Measurements from ENCODE around the gene LUZP1.

Gene LUZP1

GRCh38 chr1:23167353-23168078, 1.1 kb downstream of the LUZP1 start:
- peak; percentile 74 for DNase-seq
- in situ Hi-C loops (cut with HindIII; ENCODE audit: low pct_ligation_motif_present, low pct_unique_long_range_greater_than_20kb, low sequenced_read_pairs), result no loop called here

- in situ Hi-C loops (cut with HindIII; ENCODE audit: low pct_ligation_motif_present, low pct_unique_long_range_greater_than_20kb, low sequenced_read_pairs), result no loop called here
- no peak for DNase-seq
Observed at GRCh38 chr1:23166854-23167253, 1.8 kb downstream of the LUZP1 start.

GRCh38 chr1:23163395-23163794, 5.3 kb downstream of the LUZP1 start:
- DNase-seq, result no peak
- in situ Hi-C loops (cut with HindIII; ENCODE audit: low pct_ligation_motif_present, low pct_unique_long_range_greater_than_20kb, low sequenced_read_pairs), result no loop called here

- in situ Hi-C loops (cut with HindIII; ENCODE audit: low pct_ligation_motif_present, low pct_unique_long_range_greater_than_20kb, low sequenced_read_pairs), result no loop called here
Observed at GRCh38 chr1:23159963-23160877, 8.4 kb downstream of the LUZP1 start.

GRCh38 chr1:23156940-23157339, 11.7 kb downstream of the LUZP1 start:
- DNase-seq, result no peak
- in situ Hi-C loops (cut with HindIII; ENCODE audit: low pct_ligation_motif_present, low pct_unique_long_range_greater_than_20kb, low sequenced_read_pairs), result no loop called here

More at GRCh38 chr1:23159963-23160877, 8.4 kb downstream of the LUZP1 start:
- no peak for DNase-seq

- in situ Hi-C loops (cut with HindIII; ENCODE audit: low pct_ligation_motif_present, low pct_unique_long_range_greater_than_20kb, low sequenced_read_pairs), result no loop called here
- no peak for DNase-seq
Observed at GRCh38 chr1:23152966-23153684, 15.5 kb downstream of the LUZP1 start.

- no peak for DNase-seq
- in situ Hi-C loops (cut with HindIII; ENCODE audit: low pct_ligation_motif_present, low pct_unique_long_range_greater_than_20kb, low sequenced_read_pairs), result no loop called here
Observed at GRCh38 chr1:23150742-23151141, 17.9 kb downstream of the LUZP1 start.

- in situ Hi-C loops (cut with HindIII; ENCODE audit: low pct_ligation_motif_present, low pct_unique_long_range_greater_than_20kb, low sequenced_read_pairs), result no loop called here
- DNase-seq, result no peak
Observed at GRCh38 chr1:23150125-23150524, 18.5 kb downstream of the LUZP1 start.

- in situ Hi-C loops (cut with HindIII; ENCODE audit: low pct_ligation_motif_present, low pct_unique_long_range_greater_than_20kb, low sequenced_read_pairs), result no loop called here
- DNase-seq, result peak; percentile 45
Observed at GRCh38 chr1:23149114-23149513, 19.5 kb downstream of the LUZP1 start.

GRCh38 chr1:23148084-23148483, 20.6 kb downstream of the LUZP1 start:
- DNase-seq, result no peak
- in situ Hi-C loops (cut with HindIII; ENCODE audit: low pct_ligation_motif_present, low pct_unique_long_range_greater_than_20kb, low sequenced_read_pairs), result no loop called here

GRCh38 chr1:23140940-23141596, 27.6 kb downstream of the LUZP1 start:
- in situ Hi-C loops (cut with HindIII; ENCODE audit: low pct_ligation_motif_present, low pct_unique_long_range_greater_than_20kb, low sequenced_read_pairs), result no loop called here
- no peak for DNase-seq

- in situ Hi-C loops (cut with HindIII; ENCODE audit: low pct_ligation_motif_present, low pct_unique_long_range_greater_than_20kb, low sequenced_read_pairs), result no loop called here
- DNase-seq, result no peak
Observed at GRCh38 chr1:23135268-23135667, 33.4 kb downstream of the LUZP1 start.

- in situ Hi-C loops (cut with HindIII; ENCODE audit: low pct_ligation_motif_present, low pct_unique_long_range_greater_than_20kb, low sequenced_read_pairs), result no loop called here
- no peak for DNase-seq
Observed at GRCh38 chr1:23134055-23134454, 34.6 kb downstream of the LUZP1 start.

- in situ Hi-C loops (cut with HindIII; ENCODE audit: low pct_ligation_motif_present, low pct_unique_long_range_greater_than_20kb, low sequenced_read_pairs), result no loop called here
- DNase-seq, result no peak
Observed at GRCh38 chr1:23133587-23133986, 35.1 kb downstream of the LUZP1 start.

GRCh38 chr1:23132033-23132432, 36.6 kb downstream of the LUZP1 start:
- no peak for DNase-seq
- in situ Hi-C loops (cut with HindIII; ENCODE audit: low pct_ligation_motif_present, low pct_unique_long_range_greater_than_20kb, low sequenced_read_pairs), result no loop called here

- no peak for DNase-seq
- in situ Hi-C loops (cut with HindIII; ENCODE audit: low pct_ligation_motif_present, low pct_unique_long_range_greater_than_20kb, low sequenced_read_pairs), result no loop called here
Observed at GRCh38 chr1:23129846-23130245, 38.8 kb downstream of the LUZP1 start.

- in situ Hi-C loops (cut with HindIII; ENCODE audit: low pct_ligation_motif_present, low pct_unique_long_range_greater_than_20kb, low sequenced_read_pairs), result no loop called here
- no peak for DNase-seq
Observed at GRCh38 chr1:23126801-23127200, 41.9 kb downstream of the LUZP1 start.

GRCh38 chr1:23126200-23126599, 42.5 kb downstream of the LUZP1 start:
- DNase-seq, result no peak

GRCh38 chr1:23125489-23125888, 43.2 kb downstream of the LUZP1 start:
- in situ Hi-C loops (cut with HindIII; ENCODE audit: low pct_ligation_motif_present, low pct_unique_long_range_greater_than_20kb, low sequenced_read_pairs), result no loop called here
- no peak for DNase-seq

More at GRCh38 chr1:23126200-23126599, 42.5 kb downstream of the LUZP1 start:
- in situ Hi-C loops (cut with HindIII; ENCODE audit: low pct_ligation_motif_present, low pct_unique_long_range_greater_than_20kb, low sequenced_read_pairs), result no loop called here
